ENCODE data around the gene SPINK5. TPM values are rescaled to one million over a fixed set of nuclear protein-coding genes. Genes with fewer than 3 reads are reported as not detected.

Gene SPINK5
- total and polyA plus RNA-seq, 11 donors, result 0.16 to 2.3 (median 0.54) TPM; not detected in 2

DNA sequence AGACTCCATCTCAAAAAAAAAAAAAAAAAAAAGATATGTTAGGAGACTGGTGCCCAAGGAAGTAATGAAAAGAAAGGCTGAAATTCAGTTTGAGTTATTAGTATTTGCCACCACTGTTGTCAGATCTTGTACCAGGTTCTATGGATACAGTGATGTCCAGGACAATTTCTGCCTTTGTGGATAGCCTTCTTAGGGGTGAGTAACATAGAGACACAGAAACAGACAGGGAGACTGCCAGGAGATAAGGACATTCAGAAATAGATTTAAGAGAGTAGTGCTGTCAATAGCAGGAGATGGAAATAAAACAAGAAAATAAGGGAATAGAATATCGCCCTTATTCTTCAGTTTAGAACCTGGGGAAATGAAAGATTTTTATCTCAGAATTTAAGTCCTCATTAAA is 98.3 kb downstream of the SPINK5 start:
- DNase-seq (no peak), ATAC-seq (peak; percentile 36 to 76 (median 71))
- 44 to 72% (median 53%) methylated on average over 1 of the region's 1 CpG for WGBS, 4 donors
- Histone ChIP-seq H3K4me1 (no peaks in the 10 kb centered on the region), H3K36me3 (no peaks in the 10 kb centered on the region), H3K4me3 (no peak overlapping the region), H3K9me3 (peaks cover 0 to 3% (median 0%) of the 10 kb centered on the region in 12 donors), H3K27ac (no peak overlapping the region), H3K27me3 (no peaks in the 10 kb centered on the region)
- no peak for TF ChIP-seq POLR2A (IDR thresholded peaks at IDR 0.05)
- TF ChIP-seq, protein P1, sequence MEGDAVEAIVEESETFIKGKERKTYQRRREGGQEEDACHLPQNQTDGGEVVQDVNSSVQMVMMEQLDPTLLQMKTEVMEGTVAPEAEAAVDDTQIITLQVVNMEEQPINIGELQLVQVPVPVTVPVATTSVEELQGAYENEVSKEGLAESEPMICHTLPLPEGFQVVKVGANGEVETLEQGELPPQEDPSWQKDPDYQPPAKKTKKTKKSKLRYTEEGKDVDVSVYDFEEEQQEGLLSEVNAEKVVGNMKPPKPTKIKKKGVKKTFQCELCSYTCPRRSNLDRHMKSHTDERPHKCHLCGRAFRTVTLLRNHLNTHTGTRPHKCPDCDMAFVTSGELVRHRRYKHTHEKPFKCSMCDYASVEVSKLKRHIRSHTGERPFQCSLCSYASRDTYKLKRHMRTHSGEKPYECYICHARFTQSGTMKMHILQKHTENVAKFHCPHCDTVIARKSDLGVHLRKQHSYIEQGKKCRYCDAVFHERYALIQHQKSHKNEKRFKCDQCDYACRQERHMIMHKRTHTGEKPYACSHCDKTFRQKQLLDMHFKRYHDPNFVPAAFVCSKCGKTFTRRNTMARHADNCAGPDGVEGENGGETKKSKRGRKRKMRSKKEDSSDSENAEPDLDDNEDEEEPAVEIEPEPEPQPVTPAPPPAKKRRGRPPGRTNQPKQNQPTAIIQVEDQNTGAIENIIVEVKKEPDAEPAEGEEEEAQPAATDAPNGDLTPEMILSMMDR (IDR thresholded peaks at IDR 0.05), result no peak
- intact Hi-C loops (cut with DNase I), result no loop called here

DNA sequence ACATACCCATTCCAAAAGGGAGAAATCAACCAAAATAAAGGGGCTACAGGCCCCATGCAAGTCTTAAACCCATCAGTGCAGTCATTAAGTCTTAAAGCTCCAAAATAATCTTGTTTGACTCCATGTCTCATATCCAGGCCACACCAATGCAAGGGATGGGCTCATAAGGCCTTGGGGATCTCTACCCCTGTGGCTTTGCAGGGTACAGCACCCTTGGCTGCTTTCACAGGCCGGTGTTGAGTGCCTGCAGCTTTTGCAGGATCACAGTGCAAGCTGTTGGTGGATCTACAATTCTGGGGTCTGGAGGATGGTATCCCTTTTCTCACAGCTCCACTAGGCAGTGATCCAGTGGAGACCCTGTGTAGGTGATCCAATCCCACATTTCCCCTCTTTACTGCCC is 99.6 kb downstream of the SPINK5 start:
- Histone ChIP-seq H3K9me3 (no peaks in the 10 kb centered on the region), H3K27ac (no peak overlapping the region), H3K4me3 (no peak overlapping the region), H3K4me1 (no peaks in the 10 kb centered on the region), H3K27me3 (no peaks in the 10 kb centered on the region), H3K36me3 (no peaks in the 10 kb centered on the region)
- intact Hi-C loops (cut with DNase I), result no loop called here
- 78 to 93% (median 89%) methylated on average over 1 of the region's 1 CpG for WGBS, 4 donors
- no peak for ATAC-seq
- no peak for TF ChIP-seq POLR2A (IDR thresholded peaks at IDR 0.05)
- TF ChIP-seq, protein P1 (IDR thresholded peaks at IDR 0.05), result no peak
- DNase-seq, result no peak

DNA sequence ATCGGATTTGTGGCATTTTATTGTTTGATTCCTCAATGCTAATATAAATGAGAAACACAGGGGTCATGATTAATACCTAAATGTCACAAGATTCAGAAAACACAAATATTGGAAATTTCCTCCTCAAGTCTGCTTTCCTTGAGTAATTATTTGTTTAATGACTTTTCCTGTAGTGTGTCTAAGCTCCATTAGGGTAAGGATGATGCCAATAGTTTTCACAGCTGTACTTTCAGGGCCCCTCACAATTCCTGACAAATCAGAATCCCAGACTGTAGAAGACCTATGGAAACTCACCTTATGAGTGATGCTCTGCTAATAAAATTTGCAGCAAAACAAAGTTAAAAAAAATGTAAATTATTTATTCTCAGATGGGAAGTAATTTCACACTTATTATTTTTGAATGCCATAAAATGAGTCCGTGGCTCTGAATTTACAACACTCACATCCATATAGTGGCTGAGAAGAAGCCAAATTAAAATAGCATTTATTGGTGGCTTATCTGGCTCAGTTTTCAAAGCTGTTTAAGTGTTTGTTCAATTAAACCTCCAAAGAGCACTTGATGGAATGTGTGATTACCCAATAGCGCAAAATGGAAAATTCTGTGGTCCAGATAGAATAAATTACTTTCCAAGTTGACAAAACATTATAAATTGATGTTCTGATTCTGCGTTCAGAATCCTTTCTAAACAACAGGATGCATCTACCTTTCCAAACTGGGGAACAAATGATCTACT is 102.9 kb downstream of the SPINK5 start:
- Histone ChIP-seq H3K27me3 (no peaks in the 10 kb centered on the region), H3K36me3 (no peaks in the 10 kb centered on the region), H3K4me1 (no peaks in the 10 kb centered on the region), H3K27ac (no peak overlapping the region), H3K4me3 (no peak overlapping the region), H3K9me3 (no peaks in the 10 kb centered on the region)
- intact Hi-C loops (cut with DNase I), result no loop called here
- TF ChIP-seq, protein P1 (IDR thresholded peaks at IDR 0.05), result no peak
- no peak for TF ChIP-seq POLR2A (IDR thresholded peaks at IDR 0.05)
- ATAC-seq (no peak), DNase-seq (no peak)
- 85 to 91% (median 87%) methylated on average over 4 of the region's 4 CpGs for WGBS, 4 donors

DNA sequence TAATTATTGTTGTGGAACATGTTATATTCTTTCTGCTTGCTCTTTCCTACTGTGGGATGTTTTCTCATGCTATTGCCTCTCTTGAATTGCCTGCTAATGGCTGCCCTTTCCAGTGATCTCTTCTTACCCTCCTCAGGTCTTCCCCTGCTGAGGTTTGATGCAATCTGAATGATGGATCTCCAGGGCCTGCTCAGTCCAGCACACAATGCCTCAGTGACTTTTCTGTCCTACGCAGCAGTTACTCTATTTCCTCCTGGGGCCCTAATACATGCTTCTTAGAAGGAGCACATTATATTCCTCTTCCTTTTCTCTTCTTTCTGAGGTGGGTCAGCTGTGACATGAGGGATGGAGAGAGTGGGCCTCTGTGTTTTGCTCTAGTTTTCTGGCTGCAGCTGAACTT is 104.5 kb downstream of the SPINK5 start, which contains the start of gene SPINK14:
Gene SPINK14, plus strand, starts transcription at position 301 of the 400 bp plus-strand sequence. CDS start 1,187 bp downstream, outside the sequence.
- TF ChIP-seq, protein P1 (IDR thresholded peaks at IDR 0.05), result no peak
- no peak for TF ChIP-seq POLR2A (IDR thresholded peaks at IDR 0.05)
- Histone ChIP-seq H3K36me3 (no peaks in the 10 kb centered on the region), H3K27ac (no peak within 1 kb of the TSS), H3K4me1 (no peaks in the 10 kb centered on the region), H3K9me3 (no peaks in the 10 kb centered on the region), H3K27me3 (no peaks in the 10 kb centered on the region), H3K4me3 (no peak within 1 kb of the TSS)
- WGBS, 4 donors, result 90 to 97% (median 93%) methylated on average over 1 of the region's 1 CpG
- no peak for DNase-seq
- ATAC-seq, result no peak
- intact Hi-C loops (cut with DNase I), result no loop called here
